HG02973 (cell line): ENCODE measurements around the gene SORCS2.

Source experiments
- ATAC-seq: cut with Tn5 transposase; IDR thresholded peaks from one replicate; pipeline ENCODE4 v1.9.1; 2021; ENCODE audit warnings: moderate library complexity; ENCODE audit not compliant: unreplicated experiment

Gene SORCS2

GRCh38 chr4:7366180-7366945 is 174.0 kb downstream of the SORCS2 start:
- ATAC-seq = no peak

- no peak for ATAC-seq
Measured at GRCh38 chr4:7366954-7367353, 174.6 kb downstream of the SORCS2 start.

GRCh38 chr4:7367406-7367805 is 175.1 kb downstream of the SORCS2 start:
- ATAC-seq = no peak

- ATAC-seq = no peak
Measured at GRCh38 chr4:7367864-7368277, 175.5 kb downstream of the SORCS2 start.

GRCh38 chr4:7368296-7368695 is 176.0 kb downstream of the SORCS2 start:
- ATAC-seq = no peak

- no peak for ATAC-seq
Measured at GRCh38 chr4:7369511-7369910, 177.2 kb downstream of the SORCS2 start.

GRCh38 chr4:7370038-7370437 is 177.7 kb downstream of the SORCS2 start:
- no peak for ATAC-seq

GRCh38 chr4:7371210-7371941 is 179.0 kb downstream of the SORCS2 start:
- no peak for ATAC-seq

- ATAC-seq = no peak
Measured at GRCh38 chr4:7372673-7373072, 180.3 kb downstream of the SORCS2 start.

GRCh38 chr4:7374571-7374970 is 182.2 kb downstream of the SORCS2 start:
- ATAC-seq = no peak

- no peak for ATAC-seq
Measured at GRCh38 chr4:7375427-7375826, 183.1 kb downstream of the SORCS2 start.

GRCh38 chr4:7377223-7377865 is 185.0 kb downstream of the SORCS2 start:
- ATAC-seq = no peak

GRCh38 chr4:7379186-7379585 is 186.8 kb downstream of the SORCS2 start:
- no peak for ATAC-seq

GRCh38 chr4:7379719-7380118 is 187.4 kb downstream of the SORCS2 start:
- no peak for ATAC-seq

- ATAC-seq = no peak
Measured at GRCh38 chr4:7381221-7381889, 189.0 kb downstream of the SORCS2 start.

- no peak for ATAC-seq
Measured at GRCh38 chr4:7381890-7382633, 189.7 kb downstream of the SORCS2 start.

- no peak for ATAC-seq
Measured at GRCh38 chr4:7382634-7383014, 190.3 kb downstream of the SORCS2 start.

- no peak for ATAC-seq
Measured at GRCh38 chr4:7383266-7383665, 190.9 kb downstream of the SORCS2 start.

GRCh38 chr4:7384003-7384928 is 191.9 kb downstream of the SORCS2 start:
- no peak for ATAC-seq
